Gastroesophageal sphincter (tissue), 4 donors: Measurements from ENCODE around the gene ARHGAP6. TPM values are rescaled to one million over a fixed set of nuclear protein-coding genes. Genes with fewer than 3 reads are reported as not detected.

ENCODE experiments used
- ATAC-seq: fragments of 150-250 bp; one replicate; pipeline ENCODE4 v1.9.1; 2016; ENCODE audit warnings: mild to moderate bottlenecking, moderate library complexity
- H3K27ac ChIP-seq, 4 donors: fragments of 200-600 bp; sonication (generic) in 3 of 4; 1 replicate in 3 of 4; 2 replicates in 1 of 4; pipeline ENCODE4 v1.5.1; 2016 to 2019
- H3K27me3 ChIP-seq: fragments of 200-600 bp; sonication (generic); one replicate; pipeline ENCODE4 v1.5.1; 2019
- H3K36me3 ChIP-seq, 2 donors: fragments of 200-600 bp; sonication (generic); one replicate each; pipeline ENCODE4 v1.5.1; 2019; ENCODE audit warnings: control low read depth in 1 of 2
- H3K4me1 ChIP-seq, 3 donors: fragments of 200-600 bp; sonication (generic); 1 replicate in 2 of 3; 2 replicates in 1 of 3; pipeline ENCODE4 v1.5.1; 2016 to 2019; ENCODE audit warnings: control low read depth in 2 of 3
- H3K4me3 ChIP-seq, 2 donors: fragments of 200-600 bp; sonication (generic); one replicate each; pipeline ENCODE4 v1.5.1; 2019; ENCODE audit warnings: mild to moderate bottlenecking in 1 of 2, moderate library complexity in 1 of 2
- H3K9me3 ChIP-seq, 3 donors: fragments of 200-600 bp; sonication (generic); one replicate each; pipeline ENCODE4 v1.5.1; 2017 to 2019; ENCODE audit warnings: control low read depth in 2 of 3
- EP300 ChIP-seq: sonication (generic); formaldehyde crosslinking; IDR thresholded peaks from one replicate; pipeline ENCODE4 v1.6.1; 2017; ENCODE audit warnings: antibody characterized with exemption, mild to moderate bottlenecking
- POLR2A ChIP-seq, 2 donors: fragments of 450-650 bp; IDR thresholded peaks; one replicate each; pipeline ENCODE4 v1.6.1; 2017; ENCODE audit warnings: antibody characterized with exemption in 2 of 2, mild to moderate bottlenecking in 2 of 2, moderate library complexity in 1 of 2
- POLR2AphosphoS5 ChIP-seq: sonication (generic); formaldehyde crosslinking; IDR thresholded peaks from one replicate; pipeline ENCODE4 v1.6.1; 2017; ENCODE audit warnings: antibody characterized with exemption
- whole genome bisulfite sequencing, 2 donors: methylation state at CpG; one replicate each; pipeline ENCODE4 v1.1.5; 2018; ENCODE audit warnings: low coverage in 1 of 2; 5-methylcytosine and 5-hydroxymethylcytosine counted together
- total RNA-seq, 4 donors: library from RNA; depleted of rRNA; stranded (reverse); fragments of >200 nt; gene quantifications; one replicate each; pipeline ENCODE4 v1.1.0, GENCODE V29; 2016
- TF ChIP-seq, protein P1 (sequence below), 4 experiments: fragments of 200-600 bp in 2 of 4; fragments of 450-650 bp in 2 of 4; sonication (generic) in 1 of 4; IDR thresholded peaks; one replicate each; pipeline ENCODE4 v1.5.1; 2017 to 2019; ENCODE audit warnings: antibody characterized with exemption in 4 of 4, mild to moderate bottlenecking in 2 of 4, moderate library complexity in 2 of 4

ARHGAP6 gene
- total RNA-seq, 4 donors from 2014 or later, result 25.2 to 35.1 (median 31.8) TPM

DNA sequence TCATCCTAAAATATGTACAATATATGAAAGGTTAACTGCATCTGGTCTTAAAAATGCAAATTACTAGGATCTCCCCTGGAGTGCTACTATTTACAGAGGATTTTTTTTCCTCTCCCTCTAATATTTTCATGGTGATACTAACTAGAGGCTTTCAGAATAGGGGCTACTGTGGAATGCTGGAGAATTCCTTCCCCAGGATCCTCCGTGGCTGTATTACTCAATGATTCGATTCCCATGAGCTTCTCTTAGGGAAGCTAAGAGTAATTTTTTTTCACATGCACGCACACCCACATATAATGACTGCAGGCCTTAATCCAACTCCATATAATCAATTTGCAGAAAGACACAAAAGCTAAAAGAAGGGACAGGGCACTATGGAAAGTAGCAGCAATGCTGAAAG is 184.7 kb downstream of the ARHGAP6 start:
- no peak overlapping the region for H3K27ac ChIP-seq
- no peaks in the 10 kb centered on the region for H3K9me3 ChIP-seq
- ATAC-seq, result no peak
- no peak for TF ChIP-seq POLR2AphosphoS5
- TF ChIP-seq POLR2A (IDR thresholded peaks at IDR 0.05), result no peak
- TF ChIP-seq, protein P1, sequence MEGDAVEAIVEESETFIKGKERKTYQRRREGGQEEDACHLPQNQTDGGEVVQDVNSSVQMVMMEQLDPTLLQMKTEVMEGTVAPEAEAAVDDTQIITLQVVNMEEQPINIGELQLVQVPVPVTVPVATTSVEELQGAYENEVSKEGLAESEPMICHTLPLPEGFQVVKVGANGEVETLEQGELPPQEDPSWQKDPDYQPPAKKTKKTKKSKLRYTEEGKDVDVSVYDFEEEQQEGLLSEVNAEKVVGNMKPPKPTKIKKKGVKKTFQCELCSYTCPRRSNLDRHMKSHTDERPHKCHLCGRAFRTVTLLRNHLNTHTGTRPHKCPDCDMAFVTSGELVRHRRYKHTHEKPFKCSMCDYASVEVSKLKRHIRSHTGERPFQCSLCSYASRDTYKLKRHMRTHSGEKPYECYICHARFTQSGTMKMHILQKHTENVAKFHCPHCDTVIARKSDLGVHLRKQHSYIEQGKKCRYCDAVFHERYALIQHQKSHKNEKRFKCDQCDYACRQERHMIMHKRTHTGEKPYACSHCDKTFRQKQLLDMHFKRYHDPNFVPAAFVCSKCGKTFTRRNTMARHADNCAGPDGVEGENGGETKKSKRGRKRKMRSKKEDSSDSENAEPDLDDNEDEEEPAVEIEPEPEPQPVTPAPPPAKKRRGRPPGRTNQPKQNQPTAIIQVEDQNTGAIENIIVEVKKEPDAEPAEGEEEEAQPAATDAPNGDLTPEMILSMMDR (IDR thresholded peaks at IDR 0.05), result no peak
- TF ChIP-seq EP300, result no peak
- H3K36me3 ChIP-seq, result no peaks in the 10 kb centered on the region
- H3K4me1 ChIP-seq, result peaks cover 0 to 37% (median 0%) of the 10 kb centered on the region in 3 donors
- WGBS, 2 donors, result 33% methylated on average over 1 of the region's 3 CpGs; no CpG with 5 or more reads in 1 of the 2 donors
- no peak overlapping the region for H3K4me3 ChIP-seq
- H3K27me3 ChIP-seq, result no peaks in the 10 kb centered on the region

DNA sequence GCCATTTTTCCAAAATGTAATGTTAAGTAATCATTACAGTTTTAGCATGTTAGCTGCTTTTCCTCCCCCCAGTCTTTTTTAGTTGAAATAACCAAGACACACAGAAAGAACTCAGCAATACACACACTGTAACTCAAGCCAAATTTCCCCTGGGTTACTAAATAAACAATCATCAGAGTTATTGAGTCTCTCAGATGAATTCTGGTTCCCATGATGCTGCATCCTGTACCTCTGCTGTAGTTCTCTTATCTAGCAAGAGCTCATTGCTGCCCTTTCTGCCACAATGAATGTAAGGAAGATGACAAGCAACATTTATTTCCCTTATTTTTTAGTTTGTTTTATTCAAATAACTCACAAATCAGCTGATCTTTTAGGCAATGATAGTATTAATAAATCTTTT is 185.1 kb downstream of the ARHGAP6 start:
- Histone ChIP-seq H3K9me3 (no peaks in the 10 kb centered on the region), H3K36me3 (no peaks in the 10 kb centered on the region), H3K27ac (no peak overlapping the region), H3K4me1 (peaks cover 0 to 37% (median 0%) of the 10 kb centered on the region in 3 donors), H3K4me3 (no peak overlapping the region), H3K27me3 (no peaks in the 10 kb centered on the region)
- TF ChIP-seq POLR2AphosphoS5 (no peak), POLR2A (IDR thresholded peaks at IDR 0.05) (no peak), EP300 (no peak)
- TF ChIP-seq, protein P1 (IDR thresholded peaks at IDR 0.05), result no peak
- no peak for ATAC-seq

DNA sequence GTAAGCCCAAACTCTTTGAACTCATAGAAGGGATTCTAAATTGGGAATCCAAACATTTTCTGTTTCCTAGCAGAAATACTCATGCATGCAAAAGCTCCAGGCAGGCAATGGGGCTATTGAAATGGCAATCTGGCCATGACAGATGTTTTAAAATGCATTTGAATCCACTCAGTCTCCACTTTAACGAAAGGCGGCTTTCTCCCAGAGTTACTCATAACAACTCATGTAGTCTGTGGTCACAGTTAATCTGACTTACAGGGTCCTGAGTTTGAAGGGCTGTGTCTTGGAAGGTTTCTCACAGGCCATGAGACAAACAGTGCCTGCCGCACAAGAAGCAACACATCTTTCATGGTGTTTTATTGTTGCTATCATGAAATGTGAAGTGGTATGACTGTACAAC is 186.8 kb downstream of the ARHGAP6 start:
- H3K27me3 ChIP-seq, result no peaks in the 10 kb centered on the region
- H3K4me3 ChIP-seq, result no peak overlapping the region
- H3K27ac ChIP-seq, result no peak overlapping the region
- H3K9me3 ChIP-seq, result no peaks in the 10 kb centered on the region
- H3K4me1 ChIP-seq, result peaks cover 0 to 42% (median 0%) of the 10 kb centered on the region in 3 donors
- no peak for ATAC-seq
- H3K36me3 ChIP-seq, result no peaks in the 10 kb centered on the region
- WGBS, 2 donors, result 58 to 67% methylated on average over 2 to 3 of the region's 3 CpGs
- TF ChIP-seq POLR2A (IDR thresholded peaks at IDR 0.05) (no peak), POLR2AphosphoS5 (no peak), EP300 (no peak)
- TF ChIP-seq, protein P1 (IDR thresholded peaks at IDR 0.05), result no peak

DNA sequence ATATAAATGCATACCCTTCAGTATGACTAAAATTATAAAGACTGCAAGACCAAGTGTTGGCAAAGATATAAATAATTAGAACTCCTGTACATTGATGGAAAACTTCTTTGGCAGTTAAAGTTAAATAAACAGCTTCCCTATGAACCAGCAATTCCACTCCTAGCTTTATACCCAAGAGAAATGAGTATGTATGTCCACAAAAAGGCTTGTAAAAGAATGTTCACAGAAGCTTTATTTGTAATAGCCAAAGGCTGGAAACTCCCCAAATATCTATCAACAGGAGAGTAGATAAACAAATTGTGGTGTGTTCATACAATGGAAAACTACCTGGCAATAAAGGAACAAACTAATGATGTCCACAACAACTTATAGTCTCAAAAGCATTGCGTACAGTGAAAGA is 187.7 kb downstream of the ARHGAP6 start:
- Histone ChIP-seq H3K27me3 (no peaks in the 10 kb centered on the region), H3K4me3 (no peak overlapping the region), H3K36me3 (no peaks in the 10 kb centered on the region), H3K27ac (no peak overlapping the region), H3K9me3 (no peaks in the 10 kb centered on the region), H3K4me1 (peaks cover 0 to 43% (median 0%) of the 10 kb centered on the region in 3 donors)
- 100% methylated on average over 1 of the region's 1 CpG for WGBS, 2 donors
- ATAC-seq, result no peak
- TF ChIP-seq EP300 (no peak), POLR2AphosphoS5 (no peak)
- TF ChIP-seq, protein P1 (IDR thresholded peaks at IDR 0.05), result no peak

DNA sequence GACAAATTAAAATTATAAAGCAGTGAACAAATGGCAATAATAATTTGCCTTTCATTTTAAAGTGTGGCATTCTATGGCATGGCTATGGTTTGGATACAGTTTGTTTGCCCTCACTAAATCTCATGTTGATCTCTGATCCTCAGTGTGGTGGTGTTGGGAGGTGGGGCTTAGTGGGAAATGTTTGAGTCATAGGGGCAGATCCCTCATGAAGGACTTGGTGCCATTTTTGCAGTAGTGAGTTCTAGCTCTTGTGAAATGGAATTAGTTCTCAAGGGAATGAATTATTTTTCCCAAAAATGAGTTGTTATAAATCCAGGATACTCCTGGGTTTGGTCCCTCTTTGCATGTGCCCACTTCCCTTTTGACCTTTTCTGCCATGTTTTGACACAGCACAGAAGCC is 191.1 kb downstream of the ARHGAP6 start:
- H3K36me3 ChIP-seq, result no peaks in the 10 kb centered on the region
- ATAC-seq, result no peak
- no peak overlapping the region for H3K27ac ChIP-seq
- no peak overlapping the region for H3K4me3 ChIP-seq
- H3K27me3 ChIP-seq, result no peaks in the 10 kb centered on the region
- TF ChIP-seq EP300 (no peak), POLR2AphosphoS5 (no peak), POLR2A (IDR thresholded peaks at IDR 0.05) (no peak)
- TF ChIP-seq, protein P1 (IDR thresholded peaks at IDR 0.05), result no peak
- H3K9me3 ChIP-seq, result no peaks in the 10 kb centered on the region
- H3K4me1 ChIP-seq, result peaks cover 0 to 29% (median 0%) of the 10 kb centered on the region in 3 donors
